K562 (cell line): ENCODE results near the gene ASIC3. TPM values are rescaled to one million over a fixed set of nuclear protein-coding genes. Genes with fewer than 3 reads are reported as not detected.

Experiments
- ATF3 ChIP-seq, 2 experiments: fragments of 450-650 bp in 1 of 2; sonication (generic) in 1 of 2; formaldehyde crosslinking in 1 of 2; IDR thresholded peaks in 1 of 2; conservative IDR thresholded peaks in 1 of 2; 2 replicates each; pipeline versions ENCODE4 v1.6.1 to v1.8.1; 2016 to 2023; ENCODE audit warnings: mild to moderate bottlenecking in 2 of 2, moderate library complexity in 2 of 2, inconsistent platforms in 1 of 2, missing genetic modification reagents in 1 of 2
- CTBP1 ChIP-seq: fragments of 450-650 bp; IDR thresholded peaks from 2 replicates; pipeline ENCODE4 v1.6.1; 2016; ENCODE audit warnings: borderline replicate concordance
- MLLT1 ChIP-seq, 2 experiments: fragments of 450-650 bp; IDR thresholded peaks; 2 replicates each; pipeline ENCODE4 v1.6.1; 2016
- ZNF146 ChIP-seq: IDR thresholded peaks from one replicate; pipeline ENCODE4 v1.6.1; 2018; ENCODE audit warnings: missing compliant biosample characterization; ENCODE audit not compliant: unreplicated experiment
- ZNF224 ChIP-seq: sonication (generic); formaldehyde crosslinking; IDR thresholded peaks from 2 replicates; pipeline ENCODE4 v1.8.0; 2022; ENCODE audit warnings: mild to moderate bottlenecking, missing genetic modification reagents
- ZNF696 ChIP-seq: fragments of 250-450 bp; sonication (Bioruptor Pico); conservative IDR thresholded peaks from 2 replicates; pipeline ENCODE4 v1.4.0; 2020; ENCODE audit warnings: mild to moderate bottlenecking, moderate library complexity
- polyA plus RNA-seq, 8 experiments: library from polyadenylated mRNA; depleted of rRNA in 4 of 8; stranded (reverse) in 5 of 8; unstranded in 3 of 8; fragments of >200 nt; fragmentation: Nextera tagmentation in 2 of 8; fragmentation: Illumina TruSeq in 1 of 8; extraction: Ambion mirVana in 2 of 8; extraction: Trizol in 1 of 8; gene quantifications; 2 replicates each; pipeline versions ENCODE4 v1.2.1 to v1.2.3, GENCODE V29; 2011 to 2014; ENCODE audit warnings: inconsistent platforms in 1 of 8, missing spikeins in 1 of 8
- total RNA-seq, 7 experiments: library from RNA; depleted of rRNA in 6 of 7; stranded (reverse); fragments of >200 nt in 6 of 7; fragmentation: Illumina TruSeq in 2 of 7; extraction: Trizol in 2 of 7; gene quantifications; 2 replicates each; pipeline versions ENCODE4 v1.2.1 to v1.2.3, GENCODE V29; 2011 to 2021; ENCODE audit warnings: low replicate concordance in 1 of 7
- TF ChIP-seq, protein P1 (sequence below): fragments of 450-650 bp; formaldehyde crosslinking; IDR thresholded peaks from 2 replicates; pipeline ENCODE4 v1.4.0; 2020; ENCODE audit warnings: mild to moderate bottlenecking, mixed read lengths

Gene ASIC3
- total and polyA plus RNA-seq, 9 of the 15 experiments (the other 6 are each of a cell fraction or from before 2014, with no cell fraction given): 0.11 to 5.0 (median 0.87) TPM

GRCh38 chr7:151059367-151060112 lies 11.2 kb downstream of the ASIC3 start, which contains the start of gene SLC4A2 (continued):
- TF ChIP-seq CTBP1 (no peak), MLLT1 (IDR thresholded peaks at IDR 0.05) (peak; percentile 46 to 67; a peak in 2 of 4 replicates), ZNF146 (CRISPR knock-in tag) (no peak), ATF3 (IDR thresholded peaks at IDR 0.05) (no peak), ATF3 (CRISPR knock-in tag; conservative IDR thresholded peaks at IDR 0.05) (no peak; the same call in 1 of the 2 replicates), ZNF224 (CRISPR knock-in tag) (no peak), ZNF696 (no peak)
- TF ChIP-seq, protein P1, sequence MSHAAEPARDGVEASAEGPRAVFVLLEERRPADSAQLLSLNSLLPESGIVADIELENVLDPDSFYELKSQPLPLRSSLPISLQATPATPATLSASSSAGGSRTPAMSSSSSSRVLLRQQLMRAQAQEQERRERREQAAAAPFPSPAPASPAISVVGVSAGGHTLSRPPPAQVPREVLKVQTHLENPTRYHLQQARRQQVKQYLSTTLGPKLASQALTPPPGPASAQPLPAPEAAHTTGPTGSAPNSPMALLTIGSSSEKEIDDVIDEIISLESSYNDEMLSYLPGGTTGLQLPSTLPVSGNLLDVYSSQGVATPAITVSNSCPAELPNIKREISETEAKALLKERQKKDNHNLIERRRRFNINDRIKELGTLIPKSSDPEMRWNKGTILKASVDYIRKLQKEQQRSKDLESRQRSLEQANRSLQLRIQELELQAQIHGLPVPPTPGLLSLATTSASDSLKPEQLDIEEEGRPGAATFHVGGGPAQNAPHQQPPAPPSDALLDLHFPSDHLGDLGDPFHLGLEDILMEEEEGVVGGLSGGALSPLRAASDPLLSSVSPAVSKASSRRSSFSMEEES (CRISPR knock-in tag): no peak
